HG03520 (cell line): ENCODE results near the gene CACNA2D3.

Source experiments
- ATAC-seq: cut with Tn5 transposase; IDR thresholded peaks from one replicate; pipeline ENCODE4 v1.9.1; 2021; ENCODE audit warnings: mild to moderate bottlenecking, moderate library complexity; ENCODE audit not compliant: unreplicated experiment

Gene CACNA2D3

GRCh38 chr3:54264050-54264449 lies 141.7 kb downstream of the CACNA2D3 start:
- ATAC-seq: no peak

GRCh38 chr3:54270816-54271526 lies 148.6 kb downstream of the CACNA2D3 start:
- no peak for ATAC-seq

GRCh38 chr3:54273791-54274190 lies 151.4 kb downstream of the CACNA2D3 start:
- ATAC-seq: no peak

DNA sequence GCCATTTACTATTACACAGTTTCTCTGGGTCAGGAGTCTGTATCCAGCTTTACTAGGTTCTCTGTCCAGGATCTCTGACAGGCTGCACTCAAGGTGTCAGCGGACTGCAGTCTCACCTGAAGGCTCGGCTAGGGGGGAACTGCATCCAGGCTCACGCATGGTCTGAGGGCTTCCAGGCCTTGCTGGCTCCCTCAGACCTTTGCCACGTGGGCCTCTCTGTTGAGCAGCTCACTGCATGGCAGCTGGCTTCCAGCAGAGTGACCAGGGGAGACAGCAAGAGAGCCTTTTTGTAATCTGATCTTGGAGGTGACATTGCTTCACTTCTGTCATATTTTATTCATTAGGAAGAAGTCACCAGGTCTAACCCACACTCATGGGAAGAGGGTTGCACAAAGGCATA lies 152.3 kb downstream of the CACNA2D3 start:
- no peak for ATAC-seq

- no peak for ATAC-seq
Observed at GRCh38 chr3:54279005-54279583, 156.7 kb downstream of the CACNA2D3 start.

GRCh38 chr3:54283470-54283869 lies 161.1 kb downstream of the CACNA2D3 start:
- no peak for ATAC-seq

DNA sequence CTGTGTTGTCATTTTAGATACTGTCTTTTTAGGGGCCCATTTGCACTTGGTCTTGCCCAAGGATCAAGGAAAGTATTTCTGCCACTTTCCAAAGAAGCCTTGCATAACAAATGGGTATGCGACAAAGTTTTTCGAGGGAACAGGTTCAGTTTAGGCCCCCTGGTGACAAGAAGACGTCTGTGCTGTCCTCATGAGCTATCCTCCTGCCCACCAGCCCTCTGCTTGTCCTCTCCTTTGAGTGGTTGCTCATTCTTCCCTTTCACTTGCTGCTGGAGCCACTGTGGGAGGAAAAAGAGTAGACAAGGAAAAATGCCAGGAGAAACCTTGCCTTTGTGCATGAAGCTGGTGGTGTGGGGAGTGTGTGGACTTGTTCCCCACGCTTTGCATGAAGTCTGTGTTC lies 171.9 kb downstream of the CACNA2D3 start:
- ATAC-seq: no peak

- no peak for ATAC-seq
Observed at GRCh38 chr3:54296531-54296930, 174.2 kb downstream of the CACNA2D3 start.

DNA sequence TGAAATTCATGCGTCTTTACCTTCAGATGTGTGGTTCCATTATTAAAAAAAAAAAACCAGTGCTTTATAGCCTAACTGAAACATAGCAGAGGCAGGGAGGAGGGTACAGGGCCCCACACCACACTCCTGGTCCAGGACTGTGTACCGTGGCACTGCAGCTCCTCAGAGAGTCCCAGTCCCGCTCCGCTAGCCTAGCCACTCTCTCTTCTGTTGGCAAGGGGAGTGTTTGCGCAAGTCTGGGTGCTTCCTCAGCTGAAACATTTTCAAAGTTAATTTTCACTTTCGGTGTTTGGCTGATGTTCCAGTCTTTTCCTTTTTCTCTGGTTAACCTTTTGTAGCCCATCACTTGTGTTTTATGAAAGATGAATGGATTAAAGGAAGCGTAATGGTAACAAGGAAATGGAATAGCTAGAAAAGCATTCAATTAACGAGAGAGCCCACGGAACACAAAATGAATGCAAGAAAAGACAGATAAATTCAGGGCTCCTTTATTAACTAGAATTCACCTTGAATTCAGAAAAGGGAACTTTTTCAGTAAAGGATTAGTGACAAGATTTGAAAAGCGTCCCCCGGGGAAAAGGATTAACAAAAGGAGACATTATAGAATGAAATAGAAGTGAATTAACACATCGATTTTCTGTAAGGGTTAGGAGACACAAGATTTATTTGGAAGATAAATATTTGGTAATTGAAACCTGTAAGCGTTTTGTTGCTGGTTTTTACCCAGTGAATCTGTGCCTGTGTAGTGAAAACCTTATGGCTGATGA lies 177.0 kb downstream of the CACNA2D3 start:
- no peak for ATAC-seq

DNA sequence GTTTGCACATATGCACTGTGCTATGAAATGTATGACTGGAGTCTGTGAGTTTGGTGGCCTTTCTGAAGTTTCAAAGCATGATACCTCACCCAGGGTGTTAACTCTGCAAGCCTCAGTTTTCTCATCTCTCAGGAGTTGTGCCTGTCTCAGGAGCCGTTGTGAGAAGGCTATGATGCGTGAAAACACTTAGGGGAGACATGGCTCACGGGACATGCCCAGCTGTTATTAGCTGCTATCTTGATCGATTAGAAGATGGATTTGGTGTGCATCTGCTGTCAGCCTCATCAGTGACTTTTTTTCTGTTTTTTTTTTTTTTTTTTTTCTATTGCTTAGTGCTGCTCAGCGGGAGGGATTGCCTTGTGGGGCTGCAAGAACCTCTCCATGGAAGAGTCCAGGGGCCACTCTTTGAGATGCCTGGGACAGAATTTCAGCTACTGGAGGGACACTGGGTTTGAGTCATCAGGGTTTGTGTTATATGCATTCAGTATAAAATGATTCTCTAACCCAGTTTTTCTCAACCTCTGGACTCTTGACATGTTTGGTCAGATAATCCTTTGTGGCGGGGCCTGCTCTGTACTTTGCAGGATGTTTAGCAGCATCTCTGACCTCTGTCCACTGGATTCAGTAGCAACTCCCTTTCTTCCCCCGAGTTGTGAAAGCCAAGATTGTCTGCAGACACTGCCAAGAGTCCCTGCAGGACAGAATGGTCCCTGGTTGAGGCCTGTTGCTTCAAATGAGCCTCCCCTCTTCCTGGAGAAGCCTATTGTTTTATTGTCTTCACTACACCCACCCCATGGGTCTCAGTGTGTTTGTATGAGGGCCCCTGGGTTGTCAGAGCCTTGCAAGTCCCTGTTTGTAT lies 181.4 kb downstream of the CACNA2D3 start:
- ATAC-seq: no peak

- ATAC-seq: no peak
Observed at GRCh38 chr3:54304877-54305276, 182.5 kb downstream of the CACNA2D3 start.

GRCh38 chr3:54305409-54306099 lies 183.2 kb downstream of the CACNA2D3 start:
- no peak for ATAC-seq

- ATAC-seq: no peak
Observed at GRCh38 chr3:54307566-54308180, 185.3 kb downstream of the CACNA2D3 start.

DNA sequence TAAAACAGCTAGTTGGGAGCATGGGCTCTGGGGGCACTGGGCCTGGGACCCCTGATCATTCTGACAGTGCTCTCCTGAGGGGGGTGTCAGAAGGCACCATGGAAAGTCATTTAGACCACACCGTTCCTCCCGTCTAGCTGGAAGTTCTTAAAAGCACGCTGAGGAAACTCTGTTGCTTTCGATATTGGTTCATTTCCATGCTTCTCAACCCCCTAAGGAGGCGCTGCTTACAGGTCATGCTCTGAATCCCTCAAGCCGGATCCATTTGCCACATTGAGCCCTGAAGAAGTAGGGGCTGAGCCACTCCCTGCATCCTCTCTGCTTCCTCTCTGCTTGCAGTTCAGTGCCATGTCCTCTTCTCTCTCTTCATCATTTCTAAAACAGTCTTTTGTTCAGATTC lies 187.2 kb downstream of the CACNA2D3 start:
- no peak for ATAC-seq

DNA sequence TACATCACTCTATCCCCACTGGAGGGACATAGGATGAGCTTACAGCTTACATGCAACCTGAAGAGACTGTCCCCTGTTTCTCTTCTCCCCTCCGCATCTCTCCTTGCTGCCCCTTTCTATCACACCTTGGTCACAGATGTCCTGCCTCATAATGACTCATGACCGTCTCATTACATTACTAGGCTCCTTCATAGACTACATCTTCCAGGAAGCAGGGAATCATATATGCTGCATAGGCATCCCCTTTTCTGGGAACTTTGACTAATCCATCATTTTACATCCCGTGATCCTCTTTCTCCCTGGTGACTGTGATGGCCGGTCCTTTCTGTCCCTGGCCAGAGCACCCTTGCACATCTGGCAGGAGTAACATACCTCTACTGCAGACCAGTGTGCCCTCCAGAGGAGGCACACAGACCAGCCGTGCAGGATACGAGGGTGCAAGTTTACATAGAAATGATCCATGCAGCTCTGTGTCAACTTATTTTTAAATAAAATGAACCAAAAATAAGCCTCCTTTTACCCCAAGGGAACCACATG lies 188.9 kb downstream of the CACNA2D3 start:
- no peak for ATAC-seq

DNA sequence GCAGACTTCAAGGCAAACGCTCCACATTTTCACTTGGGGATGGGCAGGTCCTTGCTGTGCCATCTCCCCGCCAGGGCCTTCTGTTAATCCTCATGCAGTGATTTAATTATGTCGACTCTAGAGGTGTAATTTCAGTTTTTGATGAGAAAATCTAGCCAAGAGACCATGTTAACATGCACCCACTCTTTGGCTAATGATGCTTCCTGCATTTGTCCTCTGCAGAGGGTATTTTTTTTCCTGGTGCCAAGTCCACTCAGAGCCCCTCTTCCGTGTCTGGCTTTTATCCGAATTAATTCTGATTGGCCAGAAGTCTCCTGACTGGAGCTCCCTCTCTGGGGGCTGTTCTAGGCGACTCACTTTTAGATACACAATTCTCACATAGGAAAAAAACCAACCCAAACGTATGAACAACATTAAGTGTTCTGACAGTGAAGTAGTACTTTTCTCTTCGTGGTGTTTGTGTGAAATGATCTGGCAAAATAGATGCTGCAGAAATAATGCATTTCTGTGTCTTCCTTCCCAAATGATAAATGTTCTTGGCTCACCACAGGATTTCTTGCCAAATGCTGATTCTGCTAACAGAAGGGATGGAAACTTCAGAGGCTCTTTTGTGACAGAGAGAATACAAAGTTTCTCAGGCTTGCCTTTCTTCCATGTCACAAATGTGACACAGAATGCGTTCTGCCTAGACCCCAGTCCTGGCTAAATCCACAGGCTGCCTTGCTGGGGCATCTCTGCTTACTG lies 190.0 kb downstream of the CACNA2D3 start:
- no peak for ATAC-seq

DNA sequence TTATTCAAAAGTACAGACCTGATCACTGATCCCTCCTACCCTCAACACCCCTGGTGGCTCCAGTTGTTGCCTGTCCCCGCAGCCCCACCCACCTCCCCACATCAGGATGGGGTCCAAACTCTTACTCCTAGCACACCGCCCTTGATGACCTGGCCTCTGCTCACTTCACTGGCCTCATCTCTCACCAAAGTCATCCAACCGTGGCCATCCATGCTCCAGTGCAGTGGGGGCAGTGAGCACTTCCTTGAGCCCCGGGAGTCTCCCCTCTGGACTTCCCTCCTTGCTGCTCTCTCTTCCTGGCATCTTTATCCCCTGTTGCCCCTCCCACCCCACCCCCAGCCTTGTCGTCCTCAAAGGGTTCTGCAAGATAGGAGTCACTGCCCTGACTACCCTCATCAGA lies 191.1 kb downstream of the CACNA2D3 start:
- no peak for ATAC-seq

DNA sequence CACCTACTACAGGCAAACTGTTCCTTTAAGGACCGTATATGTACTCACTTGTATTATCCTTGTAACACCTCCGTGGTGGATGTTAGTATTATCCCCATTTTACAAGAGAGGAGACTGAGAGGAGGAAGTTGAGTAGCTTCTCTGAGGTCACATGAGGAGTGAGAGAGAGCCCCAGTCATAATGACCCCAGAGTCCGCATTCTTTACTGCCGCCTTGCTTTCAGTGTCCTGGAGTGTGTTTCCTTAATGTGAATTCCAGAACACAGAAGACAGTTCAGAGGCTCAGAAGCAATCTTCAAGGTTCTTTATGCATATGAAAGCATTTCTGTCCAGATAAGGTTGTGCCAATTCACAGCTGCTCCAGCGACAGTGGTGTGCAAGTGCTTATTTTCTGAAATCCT lies 199.2 kb downstream of the CACNA2D3 start:
- no peak for ATAC-seq

DNA sequence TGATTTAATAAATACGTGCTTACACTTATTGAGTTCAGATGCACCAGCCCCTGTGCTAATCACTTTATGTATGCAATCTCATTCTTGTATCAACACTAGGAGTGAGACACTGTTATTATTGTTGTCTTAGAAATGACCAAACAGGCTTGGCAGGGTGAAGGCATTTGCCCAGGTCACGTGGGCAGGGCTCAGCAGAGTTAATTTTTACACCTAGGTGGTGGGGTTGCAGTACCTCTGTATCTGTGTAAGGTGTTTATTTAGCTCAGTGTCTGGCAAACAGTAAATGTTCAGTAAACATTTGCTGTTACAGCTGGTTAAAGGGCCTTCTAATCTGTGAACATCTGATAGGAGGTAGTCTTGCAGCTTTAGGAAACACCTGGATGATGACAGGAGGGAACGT lies 200.0 kb downstream of the CACNA2D3 start:
- no peak for ATAC-seq
